ENCODE data around the gene RRP15.

The RRP15 gene

GRCh38 chr1:218284917-218285635 lies at the start of gene RRP15:
Gene RRP15 (plus strand): TSS chr1:218285293. CDS start chr1:218285317, 24 bp downstream.
- DNase-seq = peak; percentile 86

- no peak for DNase-seq
Measured at GRCh38 chr1:218242171-218242570, 42.9 kb upstream of the RRP15 start.

- no peak for DNase-seq
Measured at GRCh38 chr1:218247339-218247738, 37.8 kb upstream of the RRP15 start.

GRCh38 chr1:218249338-218250140 lies 35.6 kb upstream of the RRP15 start:
- DNase-seq = no peak

GRCh38 chr1:218250492-218250891 lies 34.6 kb upstream of the RRP15 start:
- no peak for DNase-seq

- no peak for DNase-seq
Measured at GRCh38 chr1:218254296-218254946, 30.7 kb upstream of the RRP15 start.

GRCh38 chr1:218255090-218255489 lies 30.0 kb upstream of the RRP15 start:
- DNase-seq = no peak

- DNase-seq = no peak
Measured at GRCh38 chr1:218257371-218257770, 27.7 kb upstream of the RRP15 start.

- DNase-seq = no peak
Measured at GRCh38 chr1:218257971-218258370, 27.1 kb upstream of the RRP15 start.

- DNase-seq = no peak
Measured at GRCh38 chr1:218259339-218259738, 25.8 kb upstream of the RRP15 start.

- DNase-seq = peak; percentile 7
Measured at GRCh38 chr1:218259800-218260199, 25.3 kb upstream of the RRP15 start.

GRCh38 chr1:218262259-218262658 lies 22.8 kb upstream of the RRP15 start:
- DNase-seq = no peak

GRCh38 chr1:218266356-218266755 lies 18.7 kb upstream of the RRP15 start:
- no peak for DNase-seq

- DNase-seq = no peak
Measured at GRCh38 chr1:218272366-218272765, 12.7 kb upstream of the RRP15 start.

- no peak for DNase-seq
Measured at GRCh38 chr1:218273762-218274479, 11.2 kb upstream of the RRP15 start.

GRCh38 chr1:218274511-218274910 lies 10.6 kb upstream of the RRP15 start:
- DNase-seq = no peak

- DNase-seq = no peak
Measured at GRCh38 chr1:218275823-218276222, 9.3 kb upstream of the RRP15 start.

GRCh38 chr1:218281285-218281684 lies 3.8 kb upstream of the RRP15 start:
- no peak for DNase-seq

GRCh38 chr1:218284377-218284916 lies 646 bp upstream of the RRP15 start:
- DNase-seq = no peak

GRCh38 chr1:218292515-218292914 lies 7.4 kb downstream of the RRP15 start:
- DNase-seq = no peak

- DNase-seq = no peak
Measured at GRCh38 chr1:218294546-218294945, 9.5 kb downstream of the RRP15 start.

- no peak for DNase-seq
Measured at GRCh38 chr1:218296162-218296561, 11.1 kb downstream of the RRP15 start.

GRCh38 chr1:218297461-218297860 lies 12.4 kb downstream of the RRP15 start:
- no peak for DNase-seq

Measured in CD4-positive, alpha-beta T cell treated with Interleukin-4 for 4 hours (primary cell).